NK-92 treated with Interleukin-12 subunit alpha and Interleukin-12 subunit beta, amount 100 ng/mL, for 24 hours (cell line): ENCODE data around the gene HEPHL1.
"Not testable (repeated sequence)": the region's sequence is repeated elsewhere in the genome, so short reads cannot be mapped to it uniquely, and the experiment has no call there.

Source experiments
- DNase-seq: peaks from one replicate; lab custom pipeline; 2025; lab: John Stamatoyannopoulos, UW

The HEPHL1 gene

GRCh38 chr11:94151903-94152677, 130.9 kb downstream of the HEPHL1 start:
- DNase-seq: no peak

DNA sequence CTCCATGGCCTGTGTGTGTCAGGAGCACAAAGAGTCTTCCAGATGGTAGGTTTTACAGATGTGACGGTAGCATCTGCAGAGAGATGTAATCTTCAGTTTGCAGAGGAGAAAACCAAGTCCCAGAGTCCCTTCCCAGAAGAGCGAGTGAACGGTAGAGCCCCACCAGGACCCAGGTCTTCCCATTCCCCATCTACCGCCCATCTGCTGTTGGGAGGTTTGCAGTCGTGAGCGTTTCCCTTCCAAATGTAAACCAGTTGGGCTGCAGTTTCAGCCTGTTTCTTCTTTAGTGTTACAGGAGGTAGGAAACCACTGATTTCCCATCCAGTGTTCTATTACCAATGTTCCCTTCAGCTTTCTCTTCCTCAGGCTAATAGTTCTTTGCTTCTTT, 131.5 kb downstream of the HEPHL1 start:
- DNase-seq: no peak

DNA sequence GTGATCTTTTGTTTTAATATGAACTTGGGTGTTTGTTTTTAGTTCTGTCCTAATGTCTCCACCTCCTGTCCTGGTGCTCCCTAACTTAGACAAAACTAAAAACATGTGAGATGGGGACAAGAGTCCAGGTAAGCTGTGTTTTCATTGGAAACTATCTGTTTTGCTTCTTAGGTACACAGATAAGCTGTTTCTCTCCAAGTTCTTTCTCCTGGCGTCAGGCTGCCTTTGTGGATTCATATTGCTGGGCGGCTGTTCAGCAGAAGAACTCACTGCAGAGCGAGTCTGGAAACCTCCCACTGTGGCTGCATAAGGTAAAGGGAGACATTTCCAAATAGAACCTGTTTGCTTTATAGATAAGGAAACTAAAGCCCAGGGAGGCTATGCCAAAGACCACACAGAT, 132.2 kb downstream of the HEPHL1 start:
- no peak for DNase-seq

DNA sequence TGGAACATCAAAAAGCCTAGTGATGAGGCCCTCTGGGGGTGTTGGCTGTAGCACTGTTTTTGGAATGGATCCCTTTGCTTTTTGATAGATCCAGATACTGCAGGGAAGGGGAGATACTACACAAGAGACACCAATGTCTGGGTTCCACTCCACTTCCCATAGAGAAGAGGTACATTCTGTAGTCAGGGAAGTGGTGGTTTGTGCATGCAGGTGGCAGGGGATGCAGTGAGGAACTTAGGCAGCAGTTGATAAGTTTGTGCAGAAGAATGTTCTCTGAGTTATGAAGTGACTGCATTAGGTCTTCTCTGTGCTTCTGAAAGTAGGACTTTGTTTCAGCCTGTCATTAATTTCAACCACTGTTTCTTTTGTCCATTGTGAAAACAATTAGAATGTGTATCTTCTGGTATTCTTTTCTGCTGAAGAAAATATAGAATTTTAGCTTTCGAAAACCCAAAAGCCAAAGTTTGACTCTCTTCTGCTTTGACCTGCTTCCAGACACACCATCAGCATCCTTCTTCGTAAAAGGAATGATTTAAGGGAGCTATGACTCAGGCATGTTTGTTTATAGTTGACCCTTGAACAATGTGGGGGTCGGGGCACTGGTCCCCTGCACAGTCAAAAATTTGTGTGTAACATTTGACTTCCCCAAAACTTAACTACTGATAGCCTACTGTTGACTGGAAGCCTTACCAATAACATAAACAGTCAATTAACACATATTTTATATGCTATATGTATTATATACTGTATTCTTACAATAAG, 133.1 kb downstream of the HEPHL1 start:
- no peak for DNase-seq

DNA sequence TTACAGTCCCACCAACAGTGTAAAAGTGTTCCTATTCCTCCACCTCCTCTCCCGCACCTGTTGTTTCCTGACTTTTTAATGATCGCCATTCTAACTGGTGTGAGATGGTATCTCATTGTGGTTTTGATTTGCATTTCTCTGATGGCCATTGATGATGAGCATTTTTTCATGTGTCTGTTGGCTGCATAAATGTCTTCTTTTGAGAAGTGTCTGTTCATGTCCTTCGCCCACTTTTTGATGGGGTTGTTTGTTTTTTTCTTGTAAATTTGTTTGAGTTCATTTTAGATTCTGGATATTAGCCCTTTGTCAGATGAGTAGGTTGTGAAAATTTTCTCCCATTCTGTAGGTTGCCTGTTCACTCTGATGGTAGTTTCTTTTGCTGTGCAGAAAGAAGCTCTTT, 136.2 kb downstream of the HEPHL1 start:
- DNase-seq: not testable (repeated sequence)
